ENCODE results near the gene HAVCR1. TPM values are rescaled to one million over a fixed set of nuclear protein-coding genes. Genes with fewer than 3 reads are reported as not detected.

The HAVCR1 gene
- 0.36 TPM for total RNA-seq (2021; ENCODE audit: unreplicated experiment)
- 0.39 TPM for polyA plus RNA-seq (2012; ENCODE audit: insufficient read length)
- Bru-seq, nascent RNA, result percentile 18 among the genes with signal in this experiment
- BruChase-seq, experiment 1, labeled RNA remaining after a 2-hour chase, result percentile 21 among the genes with signal in this experiment
- percentile 23 among the genes with signal in this experiment for BruChase-seq, experiment 2, labeled RNA remaining after a 6-hour chase
- long read RNA-seq, result 0 reads

- peak; percentile 61; the same call in 1 of the 2 replicates for ATAC-seq
- no peak for DNase-seq (ENCODE audit: low read depth, low spot score)
- in situ Hi-C loops (cut with HindIII; ENCODE audit: low pct_unique_long_range_greater_than_20kb, low sequenced_read_pairs), result no loop called here
- CTCF ChIA-PET, result no interaction called here
- Histone ChIP-seq H3K4me3 (ENCODE audit: low read depth in 2 of 2, low read length in 2 of 2) (peak within 1 kb of the TSS; percentile 9 to 44; a peak in 3 of 4 replicates), H3K36me3 (ENCODE audit: control insufficient read depth, insufficient read depth, low read length) (no peaks in the 10 kb centered on the region), H3K27me3 (ENCODE audit: control insufficient read depth, insufficient read depth, low read length) (no peaks in the 10 kb centered on the region), H3K9me3 (ENCODE audit: control insufficient read depth, insufficient read depth, low read depth, low read length) (no peaks in the 10 kb centered on the region), H3K4me1 (ENCODE audit: control insufficient read depth, insufficient read depth, low read length) (no peaks in the 10 kb centered on the region), H3K27ac (ENCODE audit: low read length) (no peak within 1 kb of the TSS)
- no TSS peak for BruUV-seq (replicated peaks)
- intact Hi-C loops (cut with micrococcal nuclease; ENCODE audit: unreplicated experiment), result no loop called here
- no peak for TF ChIP-seq REST (IDR thresholded peaks at IDR 0.05; ENCODE audit: insufficient read depth in 1 of 2, low read depth in 2 of 2, low read length in 1 of 2)
- TF ChIP-seq TCF7L2 (IDR thresholded peaks at IDR 0.05; ENCODE audit: low read depth, low read length), result no peak
- TF ChIP-seq CTCF (IDR thresholded peaks at IDR 0.05), result no peak
- no peak for TF ChIP-seq POLR2AphosphoS5 (IDR thresholded peaks at IDR 0.05; ENCODE audit: low read depth, low read length)
- no peak for TF ChIP-seq SIN3A (IDR thresholded peaks at IDR 0.05; ENCODE audit: borderline replicate concordance, insufficient read depth, low read depth, low read length)
- POLR2A ChIA-PET, result no interaction called here
Measured at GRCh38 chr5:157059093-157059539, at the start of gene HAVCR1. HAVCR1 (minus strand) TSS chr5:157059116; CDS start chr5:157057943, 1,173 bp downstream.

DNA sequence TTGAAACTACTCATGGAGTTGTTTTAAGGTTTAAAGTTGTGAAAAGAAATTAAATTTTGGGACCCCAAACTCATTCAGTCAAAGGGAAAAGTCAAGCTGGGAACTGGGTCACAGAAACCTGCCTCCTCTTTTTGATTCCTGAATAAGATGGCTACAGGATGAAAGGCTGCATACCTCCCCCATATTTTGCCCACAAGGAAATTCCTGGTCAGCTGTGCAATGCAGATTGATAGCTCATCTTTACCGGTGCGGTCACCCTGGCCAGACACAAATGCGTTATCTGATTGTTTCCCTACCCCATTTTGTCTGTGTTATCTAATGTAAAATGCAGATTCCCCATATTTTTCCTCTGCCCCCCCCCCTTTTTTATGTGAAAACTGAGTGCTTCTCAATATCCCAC, 48.6 kb upstream of the HAVCR1 start:
- in situ Hi-C loops (cut with HindIII; ENCODE audit: low pct_unique_long_range_greater_than_20kb, low sequenced_read_pairs), result no loop called here
- BruUV-seq (replicated peaks), result no TSS peak
- Histone ChIP-seq H3K4me1 (ENCODE audit: control insufficient read depth, insufficient read depth, low read length) (no peaks in the 10 kb centered on the region), H3K9me3 (ENCODE audit: control insufficient read depth, insufficient read depth, low read depth, low read length) (no peaks in the 10 kb centered on the region), H3K4me3 (ENCODE audit: low read depth in 2 of 2, low read length in 2 of 2) (no peak overlapping the region), H3K27ac (ENCODE audit: low read length) (no peak overlapping the region), H3K36me3 (ENCODE audit: control insufficient read depth, insufficient read depth, low read length) (no peaks in the 10 kb centered on the region), H3K27me3 (ENCODE audit: control insufficient read depth, insufficient read depth, low read length) (0 out of 2 replicates have a peak, but pooled peaks cover 2% of the 10 kb centered on the region)
- DNase-seq (ENCODE audit: low read depth, low spot score), result no peak
- intact Hi-C loops (cut with micrococcal nuclease; ENCODE audit: unreplicated experiment), result no loop called here
- ATAC-seq, result no peak
- TF ChIP-seq POLR2AphosphoS5 (IDR thresholded peaks at IDR 0.05; ENCODE audit: low read depth, low read length) (no peak), TCF7L2 (IDR thresholded peaks at IDR 0.05; ENCODE audit: low read depth, low read length) (no peak), CTCF (IDR thresholded peaks at IDR 0.05) (no peak), SIN3A (IDR thresholded peaks at IDR 0.05; ENCODE audit: borderline replicate concordance, insufficient read depth, low read depth, low read length) (no peak), REST (IDR thresholded peaks at IDR 0.05; ENCODE audit: insufficient read depth in 1 of 2, low read depth in 2 of 2, low read length in 1 of 2) (no peak)
- ChIA-PET CTCF (interaction anchor here (0.6 kb wide), 1 partner anchor 79 kb away, joined by 3 read pairs; no protein-coding TSS in a partner anchor), POLR2A (no interaction called here)
